ENCODE measurements around the gene ANKMY1. TPM values are rescaled to one million over a fixed set of nuclear protein-coding genes. Genes with fewer than 3 reads are reported as not detected.

The ANKMY1 gene
- total RNA-seq, 1 experiment from 2014 or later = 6.0 TPM

DNA sequence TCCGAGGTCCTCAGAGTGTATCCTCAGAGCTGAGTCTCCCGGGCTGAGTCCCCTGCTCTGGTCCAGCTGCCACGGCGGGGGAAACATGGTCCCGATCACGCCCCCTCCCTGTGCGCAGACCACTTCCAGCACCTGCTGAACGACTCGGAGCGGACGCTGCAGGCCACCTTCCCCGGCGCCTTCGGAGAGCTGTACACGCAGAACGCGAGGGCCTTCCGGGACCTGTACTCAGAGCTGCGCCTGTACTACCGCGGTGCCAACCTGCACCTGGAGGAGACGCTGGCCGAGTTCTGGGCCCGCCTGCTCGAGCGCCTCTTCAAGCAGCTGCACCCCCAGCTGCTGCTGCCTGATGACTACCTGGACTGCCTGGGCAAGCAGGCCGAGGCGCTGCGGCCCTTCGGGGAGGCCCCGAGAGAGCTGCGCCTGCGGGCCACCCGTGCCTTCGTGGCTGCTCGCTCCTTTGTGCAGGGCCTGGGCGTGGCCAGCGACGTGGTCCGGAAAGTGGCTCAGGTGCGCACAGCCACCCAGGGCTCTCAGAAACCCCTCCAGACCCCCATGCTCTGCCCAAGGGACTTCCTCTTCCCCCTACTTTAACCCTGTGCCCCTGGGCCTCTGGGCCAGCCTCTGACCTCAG lies 95.6 kb downstream of the ANKMY1 start:
- DNase-seq (ENCODE audit: low read depth) = no peak

DNA sequence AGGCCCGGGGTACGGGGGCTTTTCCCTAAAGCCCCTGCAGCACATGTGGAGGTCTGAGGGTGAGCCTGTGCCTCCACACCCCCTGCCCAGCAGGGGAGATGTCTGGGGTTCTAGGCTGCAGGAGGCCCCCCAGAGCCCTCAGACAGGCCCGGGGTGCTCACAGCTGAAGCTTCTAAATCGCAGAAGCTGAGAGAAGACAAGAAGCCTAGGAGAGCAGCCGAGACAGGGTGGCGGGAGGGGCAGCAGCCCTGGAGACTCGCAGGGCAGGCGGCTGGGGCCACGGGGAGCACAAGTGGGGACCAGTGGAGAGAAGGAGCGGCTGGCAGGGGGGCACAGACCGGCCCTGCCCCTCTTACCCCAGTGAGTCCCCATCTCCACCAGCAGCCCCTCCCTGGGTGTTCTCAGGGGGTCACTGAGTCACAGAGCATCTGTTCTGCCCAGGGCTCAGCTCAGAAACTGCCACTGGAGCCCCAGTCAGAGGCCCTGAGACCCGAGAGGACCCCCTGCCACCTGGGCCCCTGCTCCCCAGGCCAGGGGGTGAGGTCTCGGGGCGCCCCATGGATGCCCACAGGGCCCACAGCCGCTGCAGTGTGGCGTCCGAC lies 96.2 kb downstream of the ANKMY1 start:
- no peak for DNase-seq (ENCODE audit: low read depth)

DNA sequence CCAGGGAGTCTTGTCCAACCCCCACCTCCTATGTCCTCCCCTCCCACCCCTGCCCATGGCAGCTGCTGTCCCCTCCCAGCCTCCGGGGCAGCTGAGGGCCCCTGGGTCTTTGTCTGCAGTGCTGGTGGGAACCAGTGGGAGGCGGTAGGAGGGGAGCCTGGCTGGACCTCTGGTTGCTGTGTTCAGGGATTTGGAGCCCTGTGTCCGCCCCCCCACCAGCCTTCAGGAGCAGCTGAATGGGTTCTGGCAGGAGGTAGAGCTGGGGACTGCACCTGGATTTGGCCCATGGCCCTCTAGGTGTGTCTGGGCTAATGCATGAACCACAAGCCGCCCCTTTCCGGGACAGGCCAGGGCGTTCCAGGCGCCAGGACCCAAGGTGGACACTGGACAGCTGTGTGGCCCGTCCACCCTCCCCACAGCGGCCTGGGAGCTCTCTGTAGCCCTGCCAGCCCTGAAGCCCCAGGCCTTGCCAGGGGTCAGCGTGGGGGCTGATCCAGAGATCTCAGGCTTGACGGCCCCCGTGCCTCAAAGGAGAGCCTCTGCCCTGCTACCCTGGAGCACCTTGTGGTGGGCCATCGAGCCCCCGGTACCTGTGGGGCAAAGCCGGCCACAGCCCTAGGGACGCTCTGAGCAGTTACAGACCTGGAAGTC lies 96.9 kb downstream of the ANKMY1 start:
- DNase-seq (ENCODE audit: low read depth) = no peak

DNA sequence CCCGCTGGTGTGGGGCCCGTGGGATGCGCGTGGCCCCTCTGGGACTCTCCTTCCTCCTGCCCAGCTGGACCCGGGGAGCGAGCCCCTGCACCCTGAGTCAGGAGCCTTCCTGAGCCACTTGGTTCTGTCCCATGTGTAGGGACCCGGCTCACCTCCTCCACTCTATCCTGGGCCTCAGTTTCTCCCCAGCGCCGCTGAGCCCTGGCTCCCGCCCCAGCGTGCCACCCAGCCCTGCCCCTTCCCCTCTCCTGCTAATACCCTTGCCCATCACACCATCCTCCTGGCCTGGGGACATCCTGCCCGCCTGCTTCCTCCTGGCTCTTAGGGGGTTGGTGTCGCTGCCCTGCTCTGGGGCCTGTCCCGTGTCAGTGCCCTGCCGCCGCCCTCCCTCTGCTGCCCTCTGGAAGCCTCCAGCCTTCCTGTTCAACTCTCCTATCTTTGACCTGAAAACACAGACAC lies 97.5 kb downstream of the ANKMY1 start:
- DNase-seq (ENCODE audit: low read depth) = no peak

DNA sequence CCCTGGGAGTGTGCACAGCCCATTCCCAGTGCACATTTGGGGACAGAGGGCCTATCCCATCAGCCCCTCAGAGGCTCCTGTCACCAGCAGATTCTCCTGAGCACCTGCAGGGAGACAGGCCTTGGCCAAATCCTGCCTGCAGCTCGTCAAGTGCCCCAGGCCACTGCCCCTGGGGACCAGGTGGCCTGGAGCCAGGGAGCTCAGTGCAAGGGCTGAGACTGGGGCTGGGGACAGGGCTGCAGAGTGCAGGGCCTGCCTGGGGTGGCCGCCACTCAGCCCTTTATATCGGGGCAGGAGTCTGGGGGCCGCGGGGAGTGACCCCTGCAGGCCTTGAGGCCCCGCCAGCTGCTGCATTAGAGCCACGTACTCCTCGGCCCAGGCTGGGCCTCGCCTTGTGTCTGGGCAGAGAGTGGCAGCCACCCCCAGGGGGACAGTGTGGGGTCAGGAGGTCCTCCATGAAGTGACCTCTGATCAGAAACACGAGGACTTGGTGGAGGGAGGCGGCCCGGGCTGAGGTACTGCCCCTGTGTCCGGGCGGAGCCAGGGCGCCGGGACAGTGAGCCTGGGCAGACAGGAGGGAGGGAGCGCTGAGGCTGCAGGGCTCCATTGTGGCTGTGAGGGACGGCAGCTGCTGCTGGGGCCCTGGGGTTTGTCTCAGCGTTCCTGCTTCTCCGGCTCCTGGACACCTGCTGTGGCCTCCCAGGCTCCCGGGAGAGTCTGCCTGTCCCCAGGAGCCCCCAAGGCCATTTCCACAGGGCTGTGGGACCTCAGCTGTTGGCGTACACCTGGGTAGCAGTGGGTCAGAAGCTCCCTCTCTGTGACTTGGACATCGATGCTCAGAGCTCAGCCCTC lies 98.2 kb downstream of the ANKMY1 start:
- DNase-seq (ENCODE audit: low read depth) = no peak

DNA sequence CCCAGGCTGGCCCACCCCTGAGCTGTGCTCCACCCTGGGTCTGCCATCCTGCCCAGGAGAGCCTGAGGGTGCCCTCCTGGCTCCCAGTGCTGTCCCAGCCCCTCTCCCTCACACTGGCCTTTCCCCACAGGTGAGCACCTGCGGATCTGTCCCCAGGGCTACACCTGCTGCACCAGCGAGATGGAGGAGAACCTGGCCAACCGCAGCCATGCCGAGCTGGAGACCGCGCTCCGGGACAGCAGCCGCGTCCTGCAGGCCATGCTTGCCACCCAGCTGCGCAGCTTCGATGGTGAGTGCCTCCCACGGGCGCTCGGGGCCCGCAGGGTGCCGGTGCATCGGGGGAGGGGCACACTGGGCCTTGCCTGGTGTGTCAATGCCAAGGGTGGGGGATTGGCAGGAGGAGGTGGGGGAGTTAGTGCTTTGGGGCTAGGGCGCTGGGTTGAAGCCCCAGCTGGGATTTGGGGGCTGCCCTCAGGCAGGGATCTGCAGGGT lies 98.8 kb downstream of the ANKMY1 start:
- DNase-seq (ENCODE audit: low read depth) = no peak

DNA sequence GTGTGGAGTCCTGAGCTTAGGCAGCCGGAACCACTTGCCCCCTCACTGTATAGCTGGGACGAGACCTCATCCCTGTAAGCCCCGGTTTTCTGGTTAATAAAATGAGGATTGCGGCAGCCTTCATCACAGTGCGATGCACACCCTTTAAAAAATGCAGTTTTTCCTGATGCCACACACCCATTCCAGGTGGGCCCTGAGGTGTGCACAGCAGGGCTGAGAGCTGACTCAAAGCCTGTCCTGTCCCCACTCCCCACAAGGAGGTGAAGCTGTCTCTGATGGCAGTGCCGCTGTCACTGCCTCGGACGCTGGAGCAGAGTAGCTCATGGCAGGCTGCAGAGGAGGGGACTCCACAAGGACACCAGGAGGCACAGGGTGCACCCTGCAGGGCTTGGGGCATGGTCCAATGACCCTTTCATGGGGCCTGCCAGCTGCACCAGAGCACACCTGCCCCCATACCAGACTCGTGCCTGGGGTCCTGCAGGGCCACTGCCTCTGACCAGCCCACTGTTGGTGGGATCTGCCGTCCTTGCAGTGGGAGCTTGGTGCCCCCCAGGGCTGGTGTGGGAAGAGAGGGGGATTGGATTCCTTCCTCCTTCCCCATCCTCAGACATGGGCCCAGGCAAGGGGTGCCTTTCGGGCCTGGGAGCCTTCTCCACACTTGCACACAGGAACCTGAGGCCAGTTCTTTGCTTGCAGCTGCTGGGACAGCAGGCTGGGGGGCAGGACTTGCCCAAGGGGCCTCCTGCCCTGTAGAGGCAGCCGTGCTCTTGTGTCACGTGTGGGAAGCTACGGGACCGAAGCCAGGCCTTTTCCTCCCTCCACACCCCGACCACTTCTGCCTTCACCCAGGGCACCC lies 99.5 kb downstream of the ANKMY1 start:
- no peak for DNase-seq (ENCODE audit: low read depth)

DNA sequence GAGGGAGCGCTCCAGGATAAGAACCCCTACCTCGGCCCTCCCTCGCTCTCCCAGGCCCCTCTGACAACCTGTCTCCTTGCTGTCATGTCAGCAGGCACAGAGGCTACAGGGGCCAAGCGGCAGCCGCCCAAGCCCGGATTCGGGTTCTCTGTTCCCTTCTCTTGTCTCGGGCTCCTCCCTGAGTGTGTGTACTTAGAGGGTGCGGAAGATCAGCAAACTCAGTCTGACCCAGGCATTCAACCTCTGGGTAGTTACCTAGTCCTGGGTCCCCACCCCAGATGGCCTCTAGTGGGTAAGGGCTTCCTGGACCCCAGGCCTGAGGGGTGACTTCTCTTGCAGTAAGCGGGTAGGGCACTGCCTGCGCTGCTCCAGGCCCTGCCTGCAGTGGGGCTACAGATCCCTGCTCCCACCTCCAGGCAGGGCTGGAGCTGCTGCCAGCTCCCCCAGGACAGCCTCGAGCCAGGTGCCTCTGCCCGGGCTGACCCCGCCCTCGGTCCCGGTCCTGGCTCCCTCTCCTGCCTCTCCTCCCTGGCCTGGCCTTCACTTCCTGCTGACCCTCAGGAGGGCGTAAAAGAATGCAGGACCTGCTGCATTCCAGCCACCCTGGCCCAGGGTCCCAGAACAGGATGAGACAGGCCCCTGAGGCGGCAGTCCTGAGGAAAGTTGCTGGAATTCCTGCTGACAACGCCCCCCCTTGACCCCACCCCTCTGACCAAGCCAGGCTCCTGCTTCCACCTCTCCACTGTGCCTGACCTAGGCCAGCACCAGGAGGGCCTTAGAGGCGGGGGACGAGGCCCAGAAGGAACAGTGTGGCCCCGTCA lies 100.4 kb downstream of the ANKMY1 start:
- DNase-seq (ENCODE audit: low read depth) = no peak

DNA sequence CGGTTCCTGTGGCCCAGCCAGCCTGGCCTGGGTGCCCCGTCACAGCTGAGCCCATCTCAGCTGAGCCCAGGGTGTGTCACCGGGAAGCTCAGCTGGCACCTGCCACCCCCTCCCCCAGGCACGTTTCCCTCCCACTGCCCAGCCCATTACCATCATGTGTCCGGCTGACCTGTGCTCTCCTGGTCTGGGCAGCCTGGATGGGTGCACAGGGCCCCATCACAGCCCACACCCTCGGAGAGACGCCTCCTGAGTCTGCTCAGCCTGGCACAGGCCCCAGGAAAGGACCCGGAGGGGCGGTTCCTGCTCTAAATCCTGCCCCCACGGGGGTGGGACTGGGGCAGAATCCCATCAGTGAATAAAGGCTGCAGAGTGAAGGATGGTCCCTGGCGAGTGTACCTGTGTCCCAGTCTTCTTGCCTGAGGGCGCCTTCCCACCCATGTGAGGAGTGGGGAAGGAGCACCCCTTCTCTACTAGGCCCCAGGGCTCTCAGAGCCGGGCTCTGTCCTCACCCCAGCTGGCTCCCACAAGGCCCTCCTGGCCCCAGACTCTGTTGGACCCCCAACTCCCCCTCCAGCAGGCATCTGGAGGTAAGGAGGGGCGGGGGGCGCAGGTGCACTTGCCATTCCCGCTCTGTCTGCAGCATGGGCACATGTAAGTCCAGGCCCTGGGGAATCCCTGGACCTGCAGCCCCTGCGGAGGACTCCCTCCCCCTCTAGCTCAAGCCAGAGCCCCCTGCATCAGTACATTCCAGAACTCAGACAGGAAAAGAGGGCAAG lies 101.2 kb downstream of the ANKMY1 start:
- no peak for DNase-seq (ENCODE audit: low read depth)

DNA sequence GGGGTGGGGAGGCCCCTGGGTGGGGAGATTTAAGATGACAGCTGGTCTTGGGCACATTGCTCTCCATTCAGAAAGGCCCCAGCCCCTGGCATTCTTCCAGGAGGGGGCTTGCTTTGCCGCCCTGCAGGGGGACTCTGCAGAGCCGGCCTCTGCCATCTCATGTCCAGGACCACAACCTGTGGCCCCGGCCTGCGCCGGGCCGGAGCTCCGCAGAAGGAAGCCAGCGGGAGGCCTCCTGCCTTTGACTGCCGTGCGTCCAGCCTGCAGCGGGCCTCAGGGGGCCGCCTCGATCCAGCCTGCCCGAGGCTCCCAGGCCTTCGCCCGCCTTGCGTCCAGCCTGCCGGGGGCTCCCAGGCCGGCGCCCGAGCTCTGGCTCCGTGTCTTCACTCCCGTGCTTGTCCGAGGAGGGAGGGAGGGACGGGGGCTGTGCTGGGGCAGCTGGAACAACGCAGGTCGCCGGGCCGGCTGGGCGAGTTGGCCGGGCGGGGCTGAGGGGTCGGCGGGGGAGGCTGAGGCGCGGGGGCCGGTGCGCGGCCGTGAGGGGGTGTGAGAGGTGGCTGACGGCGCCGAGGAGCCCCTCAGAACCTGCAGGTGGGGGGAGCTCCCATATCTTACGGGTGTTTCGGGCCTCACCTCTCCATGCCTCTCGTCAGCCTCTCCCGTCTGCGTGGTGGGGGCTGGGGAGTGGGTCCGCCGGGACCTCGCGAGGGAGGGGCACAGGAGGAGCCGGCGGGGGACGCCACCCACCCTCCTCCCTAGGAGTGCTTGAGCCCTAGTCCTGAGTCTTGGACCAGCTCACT lies 101.9 kb downstream of the ANKMY1 start:
- DNase-seq (ENCODE audit: low read depth) = no peak

DNA sequence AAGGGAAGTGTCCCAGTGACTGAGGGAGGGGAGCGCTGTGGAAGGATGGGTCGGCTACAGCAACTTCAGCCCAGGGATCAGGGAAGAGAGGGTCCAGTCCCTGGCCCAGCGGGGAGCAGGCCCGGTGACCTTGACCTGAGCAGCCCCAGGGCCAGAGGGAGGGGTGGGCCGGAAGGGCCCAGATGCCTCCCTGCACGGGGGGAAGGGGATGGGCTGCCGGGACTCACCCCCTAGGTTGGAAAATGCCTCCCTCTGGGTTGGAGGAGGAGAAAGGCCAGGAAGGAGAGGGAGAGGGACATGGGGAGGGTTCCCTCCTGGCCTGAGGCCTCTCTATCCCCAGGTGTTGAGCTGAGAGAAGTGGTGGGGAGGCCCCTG lies 102.5 kb downstream of the ANKMY1 start:
- DNase-seq (ENCODE audit: low read depth) = no peak

DNA sequence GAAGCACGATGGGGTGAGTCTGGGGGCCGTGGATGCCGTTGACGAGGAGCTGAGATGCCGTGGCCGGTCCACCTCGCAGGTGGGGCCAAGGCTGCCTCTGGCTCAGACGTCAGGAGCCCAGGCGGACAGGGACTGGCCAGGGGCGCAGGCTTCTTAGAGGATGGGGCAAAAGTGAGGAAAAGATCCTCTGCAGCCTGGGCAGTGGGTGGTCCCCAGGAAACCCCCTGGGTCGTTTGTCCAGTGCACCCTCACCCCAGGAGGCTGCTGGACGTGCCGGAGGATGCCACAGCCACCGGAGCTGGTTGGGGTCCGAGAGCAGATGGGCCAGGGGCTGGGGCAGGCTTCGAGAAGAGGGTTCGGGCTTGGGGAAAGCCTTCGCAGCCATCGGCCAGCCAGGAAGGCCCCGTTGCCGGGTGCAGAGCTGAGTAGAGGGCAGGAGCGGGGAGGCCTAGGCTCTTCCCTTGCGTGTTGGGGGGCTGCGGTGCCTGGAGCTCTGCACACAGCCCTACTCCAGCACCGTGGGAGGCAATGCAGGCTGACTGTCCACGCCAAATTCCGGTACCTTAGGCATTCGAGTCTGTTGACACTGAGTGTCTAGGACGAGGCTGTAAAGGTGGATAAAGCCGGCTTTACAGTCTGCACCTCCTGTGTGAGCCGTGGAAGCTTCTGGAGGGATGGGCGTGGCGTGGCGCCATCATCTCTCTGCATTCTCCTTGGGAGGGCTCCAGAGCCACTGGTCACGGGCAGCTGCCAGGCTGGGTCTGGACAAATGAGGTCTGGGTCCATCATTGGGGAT lies 103.5 kb downstream of the ANKMY1 start:
- no peak for DNase-seq (ENCODE audit: low read depth)

DNA sequence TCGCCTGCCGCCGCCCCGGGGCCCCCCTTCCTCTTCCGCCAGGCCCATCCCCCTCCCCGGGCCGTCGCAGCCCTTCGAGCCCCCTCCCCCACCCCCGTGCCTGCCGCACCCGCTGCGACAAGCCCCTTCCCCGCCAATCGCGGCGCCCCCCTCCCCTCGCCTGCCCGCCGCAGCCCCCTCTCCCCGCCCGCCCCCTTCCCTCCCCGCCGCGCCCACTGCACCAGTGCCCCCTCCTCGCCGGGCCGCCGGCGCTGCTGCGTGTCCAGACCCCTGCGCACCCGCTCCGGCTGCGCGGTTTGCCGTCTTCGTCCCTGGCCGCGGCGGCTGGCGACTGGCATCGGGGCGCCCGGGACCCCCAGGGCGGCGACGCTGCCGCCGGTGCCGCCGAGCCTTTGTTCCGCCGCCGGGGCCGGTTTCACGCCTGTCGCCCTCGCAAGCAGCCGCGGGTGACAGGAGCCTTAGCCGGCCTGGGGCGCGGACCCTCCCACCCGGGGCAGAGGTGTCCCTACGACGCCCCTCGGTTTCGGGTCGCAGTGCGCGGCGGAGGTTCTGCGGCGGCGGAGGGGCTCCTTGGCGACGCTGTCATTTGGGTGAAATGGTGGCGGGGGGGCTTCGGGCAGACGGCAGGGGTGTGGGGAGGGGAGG lies 104.2 kb downstream of the ANKMY1 start:
- no peak for DNase-seq (ENCODE audit: low read depth)

DNA sequence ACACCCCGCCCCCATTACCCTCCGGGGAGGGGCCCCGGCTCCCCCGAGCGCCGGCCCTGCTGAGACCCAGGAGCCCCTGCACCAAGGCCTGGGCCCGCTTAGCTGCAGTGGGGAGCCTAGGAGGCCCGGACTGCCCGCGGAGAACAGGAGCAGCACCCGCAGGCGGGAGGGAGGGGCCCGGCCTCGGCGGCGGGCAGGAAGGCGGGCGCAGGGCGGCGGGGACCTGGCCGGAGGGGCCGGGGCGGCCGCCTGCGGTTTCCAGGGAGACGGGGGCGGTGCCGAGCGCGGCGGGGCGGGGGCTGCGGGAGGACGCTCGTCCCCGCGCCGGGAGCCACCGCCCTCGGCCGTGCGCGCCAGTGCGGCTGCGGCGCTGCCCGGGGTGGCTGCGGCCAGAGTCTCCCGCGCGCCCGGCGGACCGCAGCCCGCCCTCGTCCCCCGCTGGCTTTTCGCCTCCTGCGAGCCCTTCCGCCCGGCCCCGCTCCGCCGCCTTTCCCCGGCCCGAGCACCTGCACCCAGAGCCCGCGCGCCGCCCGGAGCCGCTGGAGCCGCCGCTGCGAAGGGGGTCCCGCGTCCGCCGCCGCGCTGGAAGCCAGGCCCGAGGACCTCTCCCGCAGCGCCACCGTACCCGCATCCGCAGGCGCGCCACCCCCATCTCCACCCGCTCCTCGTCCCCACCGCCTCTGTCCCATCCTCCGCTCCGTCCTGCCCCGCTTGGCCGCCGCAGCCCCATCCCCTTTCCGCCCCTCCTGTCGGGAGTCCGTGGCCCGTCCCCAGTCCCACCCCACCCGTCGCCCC lies 105.1 kb downstream of the ANKMY1 start:
- DNase-seq (ENCODE audit: low read depth) = no peak

DNA sequence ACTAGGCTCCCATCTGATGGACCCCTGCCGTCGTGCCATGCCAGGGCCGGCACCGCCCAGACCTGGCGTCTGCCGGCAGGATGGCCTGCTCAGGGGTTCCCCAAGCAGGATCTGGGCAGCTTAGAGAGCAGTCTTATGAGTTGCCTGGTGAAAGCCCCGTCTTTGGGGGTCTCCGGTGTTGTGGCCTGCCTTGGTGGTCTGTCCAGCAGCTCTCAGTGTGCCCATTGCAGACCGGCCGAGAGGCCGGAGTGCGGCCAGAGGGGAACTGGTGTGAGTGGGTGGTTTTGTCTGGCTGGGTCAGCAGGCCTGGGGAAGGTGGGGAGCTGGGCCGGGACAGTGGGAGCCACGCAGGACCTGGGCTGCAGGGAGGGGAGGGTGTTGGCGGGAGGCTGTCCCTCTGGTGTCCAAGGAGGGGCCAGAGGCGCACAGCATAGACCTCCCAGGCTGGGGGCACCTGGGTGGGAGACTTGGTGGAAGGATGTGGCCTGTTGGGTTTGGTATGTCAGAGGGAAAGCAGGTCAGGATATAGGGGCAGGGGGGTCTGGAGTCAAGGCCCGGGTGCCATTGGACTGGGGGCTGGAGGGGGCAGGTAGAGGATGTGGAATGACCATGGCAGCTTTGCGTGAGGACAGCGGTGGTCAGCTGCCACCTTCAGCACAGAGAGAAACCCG lies 105.9 kb downstream of the ANKMY1 start:
- DNase-seq (ENCODE audit: low read depth) = no peak
